ENCODE data around the gene PROM1. TPM values are rescaled to one million over a fixed set of nuclear protein-coding genes. Genes with fewer than 3 reads are reported as not detected.

PROM1 gene
- polyA plus RNA-seq, 1 donor from 2014 or later: 1.1 TPM

DNA sequence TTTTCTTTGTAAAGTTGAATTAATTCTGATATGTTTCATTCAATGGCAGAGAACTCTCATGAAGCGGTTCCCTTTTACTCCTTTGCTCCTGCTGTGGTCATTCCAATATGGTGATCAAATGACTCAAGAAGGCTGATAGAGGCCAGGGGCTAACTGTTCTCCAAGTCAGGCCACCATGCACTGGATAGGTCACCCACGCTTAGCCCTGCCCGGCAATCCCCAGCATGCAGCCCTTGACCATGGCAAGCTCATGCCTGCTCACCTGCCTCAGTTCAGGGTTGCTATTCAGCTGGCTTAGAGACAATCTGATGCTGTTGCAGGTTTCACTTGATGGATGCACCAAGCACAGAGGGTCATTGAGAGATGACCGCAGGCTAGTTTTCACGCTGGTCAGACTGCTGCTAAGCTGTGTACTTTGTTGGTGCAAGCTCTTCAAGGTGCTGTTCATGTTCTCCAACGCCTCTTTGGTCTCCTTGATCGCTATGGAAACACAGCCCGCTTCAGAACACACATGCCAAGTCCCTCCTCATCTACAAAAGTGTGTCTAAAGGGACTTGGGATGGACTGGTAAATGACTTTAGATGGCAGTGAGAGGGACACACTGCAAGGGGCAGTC lies 65.7 kb downstream of the PROM1 start:
- Histone ChIP-seq H3K9ac (ENCODE audit: low read length) (no peak overlapping the region), H2AFZ (ENCODE audit: low read depth, low read length) (no peak overlapping the region), H3K4me3 (ENCODE audit: low read length) (no peak overlapping the region), H3K9me2 (ENCODE audit: insufficient read depth, low read length) (no peaks in the 10 kb centered on the region), H4K20me1 (ENCODE audit: insufficient read depth) (no peaks in the 10 kb centered on the region), H3K27ac (ENCODE audit: low read length) (no peak overlapping the region), H3F3A (ENCODE audit: insufficient read depth, low read length, poor library complexity, severe bottlenecking) (no peaks in the 10 kb centered on the region), H3K27me3 (ENCODE audit: insufficient read depth, low read depth, low read length) (no peaks in the 10 kb centered on the region), H3K36me3 (ENCODE audit: insufficient read depth, low read length) (no peaks in the 10 kb centered on the region), H3K79me2 (replicated peaks; ENCODE audit: insufficient read depth, low read length) (no peaks in the 10 kb centered on the region), H3K4me2 (ENCODE audit: low read length) (no peak overlapping the region), H3K9me3 (ENCODE audit: low read length) (no peaks in the 10 kb centered on the region)
- TF ChIP-seq MXI1 (conservative IDR thresholded peaks at IDR 0.05; ENCODE audit: poor library complexity, severe bottlenecking) (no peak), POLR2AphosphoS5 (IDR thresholded peaks at IDR 0.05) (no peak), EZH2 (IDR thresholded peaks at IDR 0.05; ENCODE audit: borderline replicate concordance, insufficient read depth, low read length, poor library complexity, severe bottlenecking) (no peak), TAF1 (IDR thresholded peaks at IDR 0.05; ENCODE audit: low read depth) (no peak), SMC3 (conservative IDR thresholded peaks at IDR 0.05; ENCODE audit: poor library complexity) (no peak), EP300 (conservative IDR thresholded peaks at IDR 0.05; ENCODE audit: poor library complexity, severe bottlenecking) (no peak), RAD21 (conservative IDR thresholded peaks at IDR 0.05) (no peak)
- TF ChIP-seq, protein P1, sequence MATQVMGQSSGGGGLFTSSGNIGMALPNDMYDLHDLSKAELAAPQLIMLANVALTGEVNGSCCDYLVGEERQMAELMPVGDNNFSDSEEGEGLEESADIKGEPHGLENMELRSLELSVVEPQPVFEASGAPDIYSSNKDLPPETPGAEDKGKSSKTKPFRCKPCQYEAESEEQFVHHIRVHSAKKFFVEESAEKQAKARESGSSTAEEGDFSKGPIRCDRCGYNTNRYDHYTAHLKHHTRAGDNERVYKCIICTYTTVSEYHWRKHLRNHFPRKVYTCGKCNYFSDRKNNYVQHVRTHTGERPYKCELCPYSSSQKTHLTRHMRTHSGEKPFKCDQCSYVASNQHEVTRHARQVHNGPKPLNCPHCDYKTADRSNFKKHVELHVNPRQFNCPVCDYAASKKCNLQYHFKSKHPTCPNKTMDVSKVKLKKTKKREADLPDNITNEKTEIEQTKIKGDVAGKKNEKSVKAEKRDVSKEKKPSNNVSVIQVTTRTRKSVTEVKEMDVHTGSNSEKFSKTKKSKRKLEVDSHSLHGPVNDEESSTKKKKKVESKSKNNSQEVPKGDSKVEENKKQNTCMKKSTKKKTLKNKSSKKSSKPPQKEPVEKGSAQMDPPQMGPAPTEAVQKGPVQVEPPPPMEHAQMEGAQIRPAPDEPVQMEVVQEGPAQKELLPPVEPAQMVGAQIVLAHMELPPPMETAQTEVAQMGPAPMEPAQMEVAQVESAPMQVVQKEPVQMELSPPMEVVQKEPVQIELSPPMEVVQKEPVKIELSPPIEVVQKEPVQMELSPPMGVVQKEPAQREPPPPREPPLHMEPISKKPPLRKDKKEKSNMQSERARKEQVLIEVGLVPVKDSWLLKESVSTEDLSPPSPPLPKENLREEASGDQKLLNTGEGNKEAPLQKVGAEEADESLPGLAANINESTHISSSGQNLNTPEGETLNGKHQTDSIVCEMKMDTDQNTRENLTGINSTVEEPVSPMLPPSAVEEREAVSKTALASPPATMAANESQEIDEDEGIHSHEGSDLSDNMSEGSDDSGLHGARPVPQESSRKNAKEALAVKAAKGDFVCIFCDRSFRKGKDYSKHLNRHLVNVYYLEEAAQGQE (IDR thresholded peaks at IDR 0.05; ENCODE audit: borderline replicate concordance): no peak
- TF ChIP-seq, protein P2, sequence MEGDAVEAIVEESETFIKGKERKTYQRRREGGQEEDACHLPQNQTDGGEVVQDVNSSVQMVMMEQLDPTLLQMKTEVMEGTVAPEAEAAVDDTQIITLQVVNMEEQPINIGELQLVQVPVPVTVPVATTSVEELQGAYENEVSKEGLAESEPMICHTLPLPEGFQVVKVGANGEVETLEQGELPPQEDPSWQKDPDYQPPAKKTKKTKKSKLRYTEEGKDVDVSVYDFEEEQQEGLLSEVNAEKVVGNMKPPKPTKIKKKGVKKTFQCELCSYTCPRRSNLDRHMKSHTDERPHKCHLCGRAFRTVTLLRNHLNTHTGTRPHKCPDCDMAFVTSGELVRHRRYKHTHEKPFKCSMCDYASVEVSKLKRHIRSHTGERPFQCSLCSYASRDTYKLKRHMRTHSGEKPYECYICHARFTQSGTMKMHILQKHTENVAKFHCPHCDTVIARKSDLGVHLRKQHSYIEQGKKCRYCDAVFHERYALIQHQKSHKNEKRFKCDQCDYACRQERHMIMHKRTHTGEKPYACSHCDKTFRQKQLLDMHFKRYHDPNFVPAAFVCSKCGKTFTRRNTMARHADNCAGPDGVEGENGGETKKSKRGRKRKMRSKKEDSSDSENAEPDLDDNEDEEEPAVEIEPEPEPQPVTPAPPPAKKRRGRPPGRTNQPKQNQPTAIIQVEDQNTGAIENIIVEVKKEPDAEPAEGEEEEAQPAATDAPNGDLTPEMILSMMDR (IDR thresholded peaks at IDR 0.05; ENCODE audit: poor library complexity, severe bottlenecking): no peak

DNA sequence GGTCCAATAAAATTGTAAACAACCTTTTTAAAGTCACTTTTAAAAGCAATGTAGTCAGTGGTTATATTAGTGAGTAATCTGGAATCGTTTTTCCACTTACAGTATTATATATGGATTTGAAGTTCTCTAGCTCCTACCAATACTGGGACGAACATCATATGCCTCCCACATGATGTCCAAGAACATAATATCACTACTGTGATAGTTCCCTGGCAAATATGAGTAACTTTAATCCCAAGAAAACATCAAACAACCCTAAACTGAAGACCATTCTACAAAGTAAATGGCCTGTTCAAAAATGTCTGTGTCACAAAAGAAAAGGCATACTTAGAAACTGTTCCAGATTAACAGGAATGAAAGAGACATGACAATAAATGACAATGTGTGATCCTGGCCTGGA lies 67.3 kb downstream of the PROM1 start:
- TF ChIP-seq EP300 (conservative IDR thresholded peaks at IDR 0.05; ENCODE audit: poor library complexity, severe bottlenecking): no peak
- no peak for TF ChIP-seq MXI1 (conservative IDR thresholded peaks at IDR 0.05; ENCODE audit: poor library complexity, severe bottlenecking)
- no peak for TF ChIP-seq TAF1 (IDR thresholded peaks at IDR 0.05; ENCODE audit: low read depth)
- no peak for TF ChIP-seq SMC3 (conservative IDR thresholded peaks at IDR 0.05; ENCODE audit: poor library complexity)
- TF ChIP-seq, protein P1 (IDR thresholded peaks at IDR 0.05; ENCODE audit: borderline replicate concordance): no peak
- H3K9ac ChIP-seq (ENCODE audit: low read length): no peak overlapping the region
- H4K20me1 ChIP-seq (ENCODE audit: insufficient read depth): no peaks in the 10 kb centered on the region
- no peaks in the 10 kb centered on the region for H3K9me2 ChIP-seq (ENCODE audit: insufficient read depth, low read length)
- H3K79me2 ChIP-seq (replicated peaks; ENCODE audit: insufficient read depth, low read length): no peaks in the 10 kb centered on the region
- H2AFZ ChIP-seq (ENCODE audit: low read depth, low read length): no peak overlapping the region
- H3K9me3 ChIP-seq (ENCODE audit: low read length): no peaks in the 10 kb centered on the region
- no peak overlapping the region for H3K4me2 ChIP-seq (ENCODE audit: low read length)
- no peak overlapping the region for H3K27ac ChIP-seq (ENCODE audit: low read length)
- H3K4me3 ChIP-seq (ENCODE audit: low read length): no peak overlapping the region
- H3K27me3 ChIP-seq (ENCODE audit: insufficient read depth, low read depth, low read length): no peaks in the 10 kb centered on the region
- H3K36me3 ChIP-seq (ENCODE audit: insufficient read depth, low read length): no peaks in the 10 kb centered on the region
- no peaks in the 10 kb centered on the region for H3F3A ChIP-seq (ENCODE audit: insufficient read depth, low read length, poor library complexity, severe bottlenecking)
